Activated gamma-delta T cell treated with anti-CD3 and anti-CD28 coated beads, Interleukin-2, amount 50 U/mL, for 16 hours (primary cell): ENCODE data around the gene YWHAG.
"Not testable (repeated sequence)": the region's sequence is repeated elsewhere in the genome, so short reads cannot be mapped to it uniquely, and the experiment has no call there.

Source experiments
- DNase-seq: peaks from one replicate; pipeline ENCODE4 v3.0.0-alpha.2; 2020; ENCODE audit warnings: low read depth

The YWHAG gene

DNA sequence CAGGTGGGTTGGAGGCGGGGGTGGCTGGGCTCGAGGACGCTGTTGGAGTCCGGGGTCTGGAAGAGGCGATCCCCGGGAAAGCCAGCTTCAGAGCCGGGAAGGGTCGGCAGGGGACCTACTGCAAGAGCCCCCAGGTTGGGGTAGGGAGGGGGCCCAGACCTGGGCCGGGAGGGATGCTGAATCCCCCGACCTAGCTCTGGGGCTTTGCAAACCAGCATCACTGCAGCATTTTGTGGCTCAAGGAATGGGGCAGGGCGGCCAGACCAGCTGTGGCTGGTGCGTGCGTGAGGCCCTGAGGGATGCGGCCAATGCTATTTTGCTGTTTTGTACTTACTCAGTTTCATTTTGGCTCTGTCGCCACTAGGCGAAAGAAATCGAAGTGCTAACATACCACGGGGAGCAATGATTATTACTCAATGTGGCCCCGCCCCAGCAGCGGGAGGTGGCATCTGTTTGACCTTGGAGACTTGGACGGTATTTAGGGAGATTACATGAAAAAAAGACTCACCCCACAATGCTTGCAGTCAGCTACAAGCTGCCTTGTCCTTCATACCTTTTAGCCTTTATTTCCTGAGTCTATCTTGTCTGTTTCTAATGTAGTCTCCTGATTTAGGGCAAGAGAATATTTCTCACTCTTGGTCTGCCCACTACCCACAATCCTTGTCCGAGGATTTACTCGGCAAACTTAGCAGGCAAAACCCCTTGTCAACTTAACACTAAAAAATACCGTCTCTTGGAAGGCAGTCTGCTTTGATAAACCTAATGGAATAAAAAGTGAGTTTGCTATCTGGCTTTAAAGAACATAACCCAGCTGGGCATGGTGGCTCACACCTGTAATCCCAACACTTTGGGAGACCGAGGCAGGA, 40.1 kb downstream of the YWHAG start:
- DNase-seq: peak; percentile 42

- DNase-seq: peak; percentile 94
These were observed 40.9 kb downstream of the YWHAG start for GRCh38 chr7:76317782-76318487.

DNA sequence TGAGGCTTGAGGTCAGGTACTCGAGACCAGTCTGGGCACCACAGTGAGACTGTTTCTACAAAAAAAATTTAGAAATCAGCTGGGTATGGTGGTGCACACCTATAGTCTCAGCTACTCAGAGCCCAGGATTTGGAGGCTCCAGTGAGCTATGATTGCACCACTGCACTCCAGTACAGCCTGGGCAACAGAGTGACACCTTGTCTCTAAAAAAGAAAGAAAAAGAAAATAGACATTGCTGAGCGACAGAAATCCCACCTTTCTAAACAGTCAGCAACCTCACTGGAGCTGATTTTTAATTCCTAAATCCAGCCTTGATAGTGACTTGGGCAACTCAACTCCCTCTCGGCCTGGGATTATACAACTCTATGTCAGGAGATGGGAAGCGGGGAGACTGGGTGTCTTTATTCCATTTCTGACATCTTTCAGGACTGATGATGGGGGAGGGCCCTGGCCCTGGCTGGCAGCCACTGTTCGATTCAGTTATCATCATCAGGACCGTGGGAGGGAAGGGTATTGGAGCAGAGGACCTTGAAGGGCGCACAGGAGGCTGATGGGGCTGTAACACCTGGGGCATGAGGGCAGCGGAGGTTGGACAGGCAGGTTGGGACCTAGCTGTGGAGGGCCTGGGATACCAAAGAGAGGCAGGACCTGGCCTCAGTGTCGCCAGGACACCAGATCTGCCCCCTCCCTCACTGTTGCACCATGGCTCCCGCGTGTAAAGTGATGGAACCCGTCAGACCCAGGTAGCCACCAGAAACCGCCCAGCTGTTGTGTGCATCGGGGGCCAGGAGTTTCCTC, 41.6 kb downstream of the YWHAG start:
- DNase-seq: no peak

DNA sequence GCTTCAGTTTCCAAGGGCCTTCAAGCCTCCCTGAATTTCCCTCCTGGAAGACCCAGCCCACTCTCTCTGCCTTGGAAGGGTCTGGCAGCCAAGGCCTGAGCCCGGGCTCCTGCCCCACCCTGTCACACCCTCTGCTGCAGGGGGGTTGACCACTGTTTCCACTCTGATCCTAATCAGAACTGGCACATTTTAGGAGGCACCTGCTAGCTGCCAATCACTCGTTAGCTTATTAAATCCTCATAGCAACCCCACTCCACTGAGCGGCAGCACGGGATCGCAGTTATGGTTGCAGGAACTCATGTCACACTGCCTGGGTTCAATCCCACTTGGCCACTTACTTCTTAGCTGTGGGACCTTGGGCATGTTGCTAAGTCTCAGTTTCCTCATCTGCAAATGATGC, 43.4 kb downstream of the YWHAG start:
- DNase-seq: no peak

GRCh38 chr7:76314740-76315139, 44.1 kb downstream of the YWHAG start:
- not testable (repeated sequence) for DNase-seq

- DNase-seq: peak; percentile 93
These were observed 44.6 kb downstream of the YWHAG start for GRCh38 chr7:76314042-76314721.

GRCh38 chr7:76311838-76312237, 47.0 kb downstream of the YWHAG start:
- not testable (repeated sequence) for DNase-seq

DNA sequence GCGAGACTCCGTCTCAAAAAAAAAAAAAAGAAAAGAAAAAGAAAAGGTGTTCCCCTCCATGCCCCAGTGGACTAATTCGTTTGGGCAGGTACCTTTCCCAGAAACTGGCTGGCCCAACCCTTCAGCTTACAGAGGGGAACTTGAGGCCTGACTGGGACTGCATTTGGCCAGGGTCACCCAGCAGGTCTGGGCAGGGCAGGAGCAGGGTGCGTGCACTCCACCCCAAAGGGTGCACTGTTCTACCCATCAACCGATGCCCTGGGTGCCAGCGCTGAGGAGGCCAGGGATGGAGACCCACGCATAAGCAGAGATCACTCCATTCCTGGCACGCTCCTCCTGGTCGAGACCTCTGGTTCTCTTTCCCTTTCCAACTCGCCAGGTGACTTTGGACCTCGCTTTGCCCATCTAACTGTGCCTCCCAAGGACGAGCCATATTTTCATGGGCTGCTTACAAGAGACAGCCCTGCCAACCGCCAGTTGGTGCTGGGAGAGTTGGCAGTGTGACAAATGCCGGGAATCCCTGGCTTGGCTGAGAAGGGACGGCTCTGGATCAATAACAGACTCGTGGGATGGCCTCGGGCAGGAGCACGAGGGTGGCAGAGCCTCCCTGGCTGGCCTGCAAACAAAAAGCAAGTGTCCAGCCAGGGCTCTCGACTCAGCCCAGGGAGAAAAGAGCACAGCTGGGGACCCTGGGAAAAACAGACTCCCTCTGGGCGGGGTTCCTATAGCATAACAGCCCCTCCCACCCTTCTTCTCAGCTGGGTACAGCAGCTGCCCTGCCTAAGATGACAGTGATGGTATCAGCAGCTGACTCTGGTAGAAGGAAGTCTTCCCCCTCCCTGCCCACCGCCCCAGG, 48.5 kb downstream of the YWHAG start:
- no peak for DNase-seq

GRCh38 chr7:76309341-76310101, 49.3 kb downstream of the YWHAG start:
- not testable (repeated sequence) for DNase-seq

DNA sequence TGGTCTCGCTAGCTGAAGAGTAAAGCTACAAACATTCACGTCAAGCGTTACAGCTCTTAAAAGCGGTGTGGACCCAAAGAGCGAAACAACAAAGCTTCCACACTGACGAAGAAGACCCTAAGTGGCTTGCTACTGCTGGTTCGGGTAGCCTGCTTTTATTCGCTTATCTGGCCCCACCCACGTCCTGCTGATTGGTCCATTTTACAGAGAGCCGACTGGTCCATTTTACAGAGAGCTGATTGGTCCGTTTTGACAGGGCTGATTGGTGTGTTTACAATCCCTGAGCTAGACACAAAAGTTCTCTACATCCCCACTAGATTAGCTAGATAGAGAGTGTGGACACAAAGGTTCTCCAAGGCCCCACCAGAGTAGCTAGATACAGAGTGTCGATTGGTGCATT, 49.9 kb downstream of the YWHAG start:
- not testable (repeated sequence) for DNase-seq

- DNase-seq: no peak
These were observed 53.9 kb downstream of the YWHAG start for GRCh38 chr7:76304888-76305375.

DNA sequence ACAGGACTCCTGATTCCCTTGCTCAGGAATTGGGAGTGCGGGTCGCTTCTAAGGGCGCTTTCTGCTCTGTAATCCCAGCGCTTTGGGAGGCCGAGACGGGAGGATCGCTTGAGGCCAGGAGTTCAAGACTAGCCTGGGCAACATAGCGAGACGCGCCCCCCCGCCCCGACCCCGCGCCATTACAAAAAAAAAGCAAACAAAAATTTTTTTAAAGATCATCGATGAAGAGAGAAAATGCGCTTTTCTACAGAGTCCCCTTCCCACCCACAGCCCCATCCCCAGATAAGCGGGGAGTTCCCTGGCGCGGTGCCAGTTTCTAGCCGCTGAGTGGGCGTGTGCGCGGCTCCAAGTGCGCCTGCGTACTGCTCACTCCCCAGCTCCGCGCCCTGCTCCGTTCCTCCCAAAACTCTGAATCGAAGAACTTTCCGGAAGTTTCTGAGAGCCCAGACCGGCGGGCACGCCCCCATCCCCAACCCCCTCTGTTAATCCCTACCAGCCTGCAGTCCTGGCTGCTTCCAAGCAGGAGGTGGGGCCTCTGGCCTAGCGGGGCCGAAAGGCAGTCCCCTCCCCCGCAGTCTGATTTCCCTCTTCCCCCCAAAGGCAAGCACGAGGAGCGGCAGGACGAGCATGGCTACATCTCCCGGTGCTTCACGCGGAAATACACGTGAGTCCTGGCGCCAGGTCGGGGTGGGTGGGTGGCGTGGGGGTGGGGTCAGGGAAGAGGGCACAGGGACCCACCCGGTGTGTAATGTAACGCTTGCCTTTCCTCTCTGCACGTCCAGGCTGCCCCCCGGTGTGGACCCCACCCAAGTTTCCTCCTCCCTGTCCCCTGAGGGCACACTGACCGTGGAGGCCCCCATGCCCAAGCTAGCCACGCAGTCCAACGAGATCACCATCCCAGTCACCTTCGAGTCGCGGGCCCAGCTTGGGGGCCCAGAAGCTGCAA, 55.3 kb downstream of the YWHAG start:
- DNase-seq: peak; percentile 63

- DNase-seq: peak; percentile 36
These were observed 56.2 kb downstream of the YWHAG start, which contains the start of gene HSPB1 for GRCh38 chr7:76302347-76303201. HSPB1 (plus strand) TSS chr7:76302673; CDS start chr7:76302713, 40 bp downstream.

- no peak for DNase-seq
These were observed 57.8 kb downstream of the YWHAG start for GRCh38 chr7:76301000-76301399.

DNA sequence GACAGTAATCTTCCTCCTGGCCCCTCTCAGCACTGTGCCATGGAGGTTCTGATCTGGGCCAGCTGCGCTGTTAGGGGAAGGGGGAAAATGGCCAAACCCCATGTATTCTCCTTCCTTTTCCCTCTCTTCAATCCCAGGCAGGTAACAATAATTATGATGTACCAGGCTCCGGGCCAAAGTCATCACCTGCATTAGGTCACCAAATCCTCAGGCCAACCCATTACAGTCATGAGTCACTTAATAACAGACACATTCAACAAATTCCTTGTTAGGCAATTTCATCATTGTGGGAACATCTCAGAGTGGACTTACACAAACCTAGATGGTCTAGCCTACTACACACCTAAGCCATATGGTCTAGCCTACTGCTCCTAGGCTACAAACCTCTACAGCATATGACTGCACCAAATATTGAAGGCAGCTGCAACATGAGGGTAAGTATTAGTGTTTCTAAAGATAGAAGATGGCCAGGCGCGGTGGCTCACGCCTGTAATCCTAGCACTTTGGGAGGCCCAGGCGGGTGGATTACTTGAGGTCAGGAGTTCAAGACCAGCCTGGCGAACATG, 58.5 kb downstream of the YWHAG start:
- DNase-seq: no peak

- DNase-seq: no peak
These were observed 61.7 kb downstream of the YWHAG start for GRCh38 chr7:76296743-76297740.
